HG03558 (cell line): Measurements from ENCODE around the gene IGFLR1.
"Not testable (repeated sequence)": the region's sequence is repeated elsewhere in the genome, so short reads cannot be mapped to it uniquely, and the experiment has no call there.

Experiments used
- ATAC-seq: cut with Tn5 transposase; IDR thresholded peaks from one replicate; pipeline ENCODE4 v1.9.1; 2021; ENCODE audit warnings: moderate number of reproducible peaks; ENCODE audit not compliant: unreplicated experiment; ENCODE audit errors: extremely low read depth

Gene IGFLR1

GRCh38 chr19:35714601-35715354 lies 27.5 kb downstream of the IGFLR1 start:
- ATAC-seq = no peak

- ATAC-seq = no peak
Observed at GRCh38 chr19:35713904-35714495, 28.3 kb downstream of the IGFLR1 start.

DNA sequence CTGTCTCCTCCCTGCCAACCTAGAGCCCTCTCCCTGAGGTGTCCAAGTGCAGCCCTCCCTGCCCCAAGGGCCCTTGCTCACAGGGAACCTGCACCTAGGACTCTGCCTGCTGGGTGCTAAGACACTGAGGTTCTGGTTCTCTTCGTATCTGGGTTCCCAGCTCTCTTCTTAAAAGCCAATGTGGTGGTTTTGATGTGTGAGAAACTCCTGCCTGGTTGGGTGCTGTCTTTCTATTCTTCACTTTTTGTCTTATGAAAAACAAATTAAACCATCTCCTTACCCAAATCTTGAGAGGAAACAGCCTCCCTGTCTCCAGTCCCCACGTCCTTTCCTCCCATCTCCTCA lies 28.8 kb downstream of the IGFLR1 start:
- ATAC-seq = no peak

DNA sequence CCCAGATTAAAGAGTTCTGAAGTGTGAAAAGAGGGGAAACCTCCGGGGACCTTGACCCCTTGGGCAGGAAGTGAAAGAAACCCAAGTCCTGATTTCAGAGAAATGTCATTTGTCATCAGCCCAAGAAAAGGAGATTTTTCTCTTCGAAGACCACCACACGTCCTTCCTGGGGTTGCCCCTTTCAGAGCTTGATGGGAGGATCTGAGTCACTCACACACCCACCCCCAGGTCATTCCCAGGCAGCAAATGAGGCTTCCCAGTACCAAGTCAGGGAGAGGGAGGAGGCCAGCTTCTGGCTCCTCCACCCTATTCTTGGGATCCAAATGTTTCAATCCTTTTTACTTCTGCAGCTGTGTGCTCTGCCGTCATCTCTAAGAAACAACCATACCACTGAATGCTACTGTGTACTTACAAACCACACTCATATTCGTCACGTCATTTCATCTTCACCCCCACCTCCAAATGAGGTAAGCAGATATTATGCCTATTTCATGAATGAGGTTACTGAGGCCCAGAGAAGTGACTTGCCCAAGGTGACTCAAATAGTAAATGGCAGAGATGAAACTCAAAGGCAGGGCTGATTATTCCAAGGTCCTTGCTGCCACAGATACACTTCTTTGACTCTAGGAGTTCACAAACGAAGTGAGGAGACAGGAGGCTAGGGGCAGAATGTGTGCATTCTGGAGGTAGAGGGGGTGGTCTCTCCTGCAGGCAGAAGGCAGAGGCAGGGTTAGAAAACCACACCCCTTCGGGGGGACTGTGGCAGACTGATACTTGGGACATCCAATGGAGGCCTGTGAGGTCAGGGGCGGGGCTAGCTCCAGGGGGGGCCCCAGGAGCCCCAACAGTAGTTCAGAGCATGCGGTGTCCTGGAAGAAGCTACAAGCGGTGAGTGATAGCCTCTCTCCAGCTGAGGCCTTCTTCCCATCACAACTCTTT lies 29.4 kb downstream of the IGFLR1 start:
- no peak for ATAC-seq

- ATAC-seq = peak; percentile 26
Observed at GRCh38 chr19:35710784-35711723, 31.2 kb downstream of the IGFLR1 start.

- no peak for ATAC-seq
Observed at GRCh38 chr19:35708391-35708790, 33.9 kb downstream of the IGFLR1 start.

DNA sequence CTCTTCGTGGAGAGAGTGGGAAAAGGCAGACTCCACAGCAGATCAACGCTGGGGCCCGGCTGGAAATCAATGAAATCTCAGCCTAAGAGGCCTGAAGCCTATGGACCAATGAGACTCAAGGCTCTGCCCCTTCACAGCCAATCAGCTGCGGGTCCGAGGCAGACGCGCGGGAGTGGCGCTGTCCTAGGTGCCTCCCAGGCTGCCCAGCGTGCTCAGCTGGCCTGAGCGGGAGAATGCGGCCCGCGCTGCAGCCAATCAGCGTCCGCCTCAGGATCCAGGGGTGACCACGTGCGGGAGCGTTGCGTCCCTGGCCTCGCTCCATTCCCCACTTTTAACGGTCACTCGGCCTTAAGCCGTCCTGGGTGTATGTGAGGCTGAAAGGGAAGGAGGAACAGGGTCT lies 38.0 kb downstream of the IGFLR1 start, which contains the start of gene ZBTB32:
TSS of gene ZBTB32 (plus strand) at position 341 of the 400 bp plus-strand sequence. CDS start 10,069 bp downstream, outside the sequence.
- ATAC-seq = no peak

DNA sequence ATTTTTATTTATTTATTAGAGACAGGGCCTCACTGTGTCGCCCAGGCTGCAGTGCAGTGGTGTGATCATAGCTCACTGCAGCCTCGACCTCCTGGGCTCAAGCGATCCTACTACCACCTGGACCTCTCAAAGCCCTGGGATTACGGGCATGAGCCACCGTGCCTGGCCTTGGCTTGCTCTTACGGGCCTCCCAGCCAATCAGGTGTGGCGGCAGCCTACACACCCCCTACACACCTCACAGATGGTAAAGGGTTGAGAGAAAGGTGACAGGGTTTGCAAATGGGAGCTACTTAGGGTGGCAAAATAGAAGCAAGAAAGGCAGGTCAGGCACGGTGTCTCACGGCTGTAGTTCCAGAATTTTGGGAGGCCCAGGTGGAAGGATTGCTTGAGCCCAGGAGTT lies 38.9 kb downstream of the IGFLR1 start:
- no peak for ATAC-seq

DNA sequence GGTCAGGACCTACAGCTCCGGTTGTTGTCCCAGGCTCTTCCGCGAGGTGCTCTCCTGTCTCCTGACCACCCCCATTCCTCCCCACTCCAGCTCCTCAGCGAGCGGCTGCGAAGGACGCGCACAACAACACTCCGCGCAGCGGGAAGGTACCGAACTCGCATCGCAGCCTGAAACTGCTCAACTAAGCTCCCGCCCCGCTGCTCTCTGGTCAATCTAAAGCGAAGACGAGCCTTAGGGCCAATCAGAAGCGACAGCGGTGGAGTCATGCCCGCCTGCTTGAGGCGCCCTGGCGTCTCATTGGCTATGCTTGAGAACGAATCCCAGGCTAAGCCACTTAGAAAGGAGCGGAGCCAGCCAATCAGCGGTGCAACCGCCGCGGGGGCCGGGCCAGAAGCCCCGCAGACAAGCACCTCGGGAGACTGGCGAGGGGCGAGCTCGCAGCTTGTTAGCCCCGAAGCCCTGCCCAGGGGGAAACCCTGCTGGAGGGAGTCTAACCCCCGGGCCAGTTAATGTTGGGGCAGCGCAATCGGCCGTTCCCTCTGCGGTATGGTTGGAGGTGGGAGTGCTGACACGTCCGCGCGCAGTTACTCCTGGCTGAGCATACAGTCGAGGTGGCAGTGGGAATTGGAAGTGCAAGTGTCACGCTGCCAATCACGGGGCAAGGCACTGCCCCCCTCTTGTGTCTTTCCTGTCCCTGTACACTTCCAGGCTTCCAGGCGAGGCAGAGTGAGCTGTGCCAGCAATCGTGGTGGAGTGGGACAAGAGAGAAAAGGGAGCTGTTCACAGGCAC lies 39.8 kb downstream of the IGFLR1 start:
- ATAC-seq = peak; percentile 88

- no peak for ATAC-seq
Observed at GRCh38 chr19:35696835-35697234, 45.4 kb downstream of the IGFLR1 start.

DNA sequence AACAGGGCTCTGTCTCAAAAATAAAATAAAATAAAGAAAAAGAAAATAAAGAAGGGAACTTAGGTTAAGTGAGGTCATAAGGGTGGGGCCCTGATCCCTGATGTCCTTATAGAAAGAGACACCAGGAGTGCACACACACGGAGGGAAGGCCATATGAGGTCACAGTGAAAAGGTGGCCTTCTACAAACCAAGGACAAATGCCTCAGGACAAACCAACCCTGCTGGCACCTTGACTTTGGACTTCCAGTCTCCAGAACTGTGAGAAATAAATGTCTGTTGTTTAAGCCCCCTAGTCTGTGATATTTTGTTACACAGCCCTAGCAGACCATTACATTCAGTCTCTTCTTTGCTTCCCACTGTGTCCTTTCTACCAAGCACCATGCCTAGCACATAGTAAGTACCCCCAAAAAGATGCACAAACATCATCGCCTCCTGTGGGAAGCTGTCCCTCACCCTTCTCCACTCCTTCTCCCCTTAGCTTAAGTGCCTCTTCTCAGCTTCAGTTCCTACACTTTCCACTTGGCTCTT lies 46.3 kb downstream of the IGFLR1 start:
- ATAC-seq = no peak

- no peak for ATAC-seq
Observed at GRCh38 chr19:35693835-35694599, 48.2 kb downstream of the IGFLR1 start.

DNA sequence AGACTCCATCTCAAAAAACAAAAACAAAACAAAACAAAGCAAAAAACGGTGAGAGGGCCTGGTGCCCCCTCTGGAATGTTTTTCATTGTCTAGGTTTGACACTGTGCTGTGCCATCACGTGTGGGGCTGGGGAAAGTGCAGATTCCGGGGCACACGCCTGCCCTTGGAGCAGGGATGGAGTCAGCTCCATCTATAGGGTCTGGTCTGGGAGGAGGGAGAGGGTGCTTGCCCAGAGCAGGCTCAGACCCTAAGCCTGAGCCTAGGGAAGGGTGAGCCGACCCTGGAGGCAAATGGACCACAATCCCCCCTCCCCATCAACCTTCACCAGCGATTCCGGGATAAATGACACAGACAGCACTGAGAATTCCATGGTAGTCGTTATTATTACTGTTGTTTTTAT lies 48.8 kb downstream of the IGFLR1 start:
- no peak for ATAC-seq

- ATAC-seq = no peak
Observed at GRCh38 chr19:35692010-35692409, 50.2 kb downstream of the IGFLR1 start.

- not testable (repeated sequence) for ATAC-seq
Observed at GRCh38 chr19:35691106-35691505, 51.1 kb downstream of the IGFLR1 start.

DNA sequence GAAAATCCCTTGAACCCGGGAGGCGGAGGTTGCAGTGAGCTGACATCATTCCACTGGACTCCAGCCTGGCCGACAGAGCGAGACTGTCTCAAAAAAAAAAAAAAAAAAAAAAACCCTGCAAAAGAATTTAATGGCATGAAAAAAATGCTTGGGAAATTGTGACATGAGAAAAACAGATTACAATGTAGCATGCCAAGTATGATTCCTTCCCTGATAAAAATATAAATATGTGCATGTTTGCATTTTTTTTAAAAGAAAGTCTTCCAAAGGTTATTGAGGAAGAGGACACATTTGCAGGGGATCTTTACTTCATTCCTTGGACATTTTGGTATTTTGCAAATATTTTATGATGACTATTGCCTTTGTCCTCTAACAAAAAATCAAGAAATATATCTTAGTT lies 52.4 kb downstream of the IGFLR1 start:
- ATAC-seq = no peak
